DMS153 treated with DMSO at 0.1 percent for 48 hours (cell line): ENCODE measurements around the gene CAMTA1.

Experiments used
- DNase-seq: peaks from one replicate; lab custom pipeline; 2025; ENCODE audit not compliant: unreplicated experiment; lab: John Stamatoyannopoulos, UW

Gene CAMTA1

GRCh38 chr1:7610106-7610731 is 825.0 kb downstream of the CAMTA1 start:
- DNase-seq: no peak

GRCh38 chr1:7610936-7611335 is 825.7 kb downstream of the CAMTA1 start:
- DNase-seq: no peak

- no peak for DNase-seq
These were observed 826.3 kb downstream of the CAMTA1 start for GRCh38 chr1:7611421-7612010.

- DNase-seq: no peak
These were observed 828.0 kb downstream of the CAMTA1 start for GRCh38 chr1:7613106-7613850.

- DNase-seq: no peak
These were observed 828.6 kb downstream of the CAMTA1 start for GRCh38 chr1:7613851-7614205.

- DNase-seq: no peak
These were observed 829.4 kb downstream of the CAMTA1 start for GRCh38 chr1:7614576-7615074.

GRCh38 chr1:7615138-7615537 is 829.9 kb downstream of the CAMTA1 start:
- no peak for DNase-seq

- DNase-seq: no peak
These were observed 831.0 kb downstream of the CAMTA1 start for GRCh38 chr1:7616076-7616832.

- DNase-seq: no peak
These were observed 831.7 kb downstream of the CAMTA1 start for GRCh38 chr1:7616953-7617352.

GRCh38 chr1:7617826-7618225 is 832.6 kb downstream of the CAMTA1 start:
- no peak for DNase-seq

- DNase-seq: no peak
These were observed 834.9 kb downstream of the CAMTA1 start for GRCh38 chr1:7620196-7620595.

GRCh38 chr1:7621334-7622219 is 836.3 kb downstream of the CAMTA1 start:
- DNase-seq: no peak

GRCh38 chr1:7623842-7624241 is 838.6 kb downstream of the CAMTA1 start:
- no peak for DNase-seq

GRCh38 chr1:7624791-7625355 is 839.6 kb downstream of the CAMTA1 start:
- no peak for DNase-seq

GRCh38 chr1:7625401-7625800 is 840.1 kb downstream of the CAMTA1 start:
- DNase-seq: no peak

- no peak for DNase-seq
These were observed 843.0 kb downstream of the CAMTA1 start for GRCh38 chr1:7628273-7628672.

GRCh38 chr1:7629011-7629410 is 843.8 kb downstream of the CAMTA1 start:
- no peak for DNase-seq

- DNase-seq: no peak
These were observed 844.4 kb downstream of the CAMTA1 start for GRCh38 chr1:7629465-7630195.

GRCh38 chr1:7630378-7630777 is 845.1 kb downstream of the CAMTA1 start:
- no peak for DNase-seq

GRCh38 chr1:7632176-7632575 is 846.9 kb downstream of the CAMTA1 start:
- DNase-seq: no peak
